Panc1 (cell line): ENCODE measurements around the gene CPNE9.

Experiments
- CTCF ChIP-seq: fragments of 450-650 bp; IDR thresholded peaks from 2 replicates; pipeline ENCODE4 v1.5.1; 2017; ENCODE audit warnings: mild to moderate bottlenecking
- POLR2AphosphoS5 ChIP-seq: IDR thresholded peaks from 2 replicates; pipeline ENCODE4 v1.6.1; 2012; ENCODE audit warnings: mild to moderate bottlenecking, low read depth, low read length, moderate library complexity
- REST ChIP-seq, 2 experiments: IDR thresholded peaks; 2 replicates each; pipeline ENCODE4 v1.6.1; 2011 to 2012; ENCODE audit warnings: low read depth in 2 of 2, control low read depth in 1 of 2, low read length in 1 of 2, mild to moderate bottlenecking in 1 of 2, moderate library complexity in 1 of 2; ENCODE audit not compliant: insufficient read depth in 1 of 2
- SIN3A ChIP-seq: IDR thresholded peaks from 2 replicates; pipeline ENCODE4 v1.6.1; 2012; ENCODE audit warnings: low read depth, mild to moderate bottlenecking, low read length, moderate library complexity, borderline replicate concordance; ENCODE audit not compliant: insufficient read depth

- no peak for TF ChIP-seq CTCF
- TF ChIP-seq SIN3A: no peak
- TF ChIP-seq POLR2AphosphoS5: no peak
- no peak for TF ChIP-seq REST (IDR thresholded peaks at IDR 0.05; ENCODE audit: insufficient read depth in 1 of 2, low read depth in 2 of 2, low read length in 1 of 2)
Measured at GRCh38 chr3:9762871-9763270, 59.2 kb downstream of the CPNE9 start.
